Peyer's patch (tissue), 4 donors: ENCODE data around the gene RPL15.

Experiments
- POLR2A ChIP-seq, 2 donors: fragments of 450-650 bp; IDR thresholded peaks; one replicate each; pipeline ENCODE4 v1.5.1; 2017; ENCODE audit warnings: antibody characterized with exemption in 2 of 2, mild to moderate bottlenecking in 2 of 2, moderate library complexity in 2 of 2
- TF ChIP-seq, protein P1 (sequence below), 6 experiments: fragments of 450-650 bp in 4 of 6; fragments of 200-600 bp in 2 of 6; sonication (generic) in 1 of 6; IDR thresholded peaks; one replicate each; pipeline ENCODE4 v1.5.1; 2017 to 2019; ENCODE audit warnings: antibody characterized with exemption in 6 of 6, mild to moderate bottlenecking in 3 of 6, moderate library complexity in 1 of 6

DNA sequence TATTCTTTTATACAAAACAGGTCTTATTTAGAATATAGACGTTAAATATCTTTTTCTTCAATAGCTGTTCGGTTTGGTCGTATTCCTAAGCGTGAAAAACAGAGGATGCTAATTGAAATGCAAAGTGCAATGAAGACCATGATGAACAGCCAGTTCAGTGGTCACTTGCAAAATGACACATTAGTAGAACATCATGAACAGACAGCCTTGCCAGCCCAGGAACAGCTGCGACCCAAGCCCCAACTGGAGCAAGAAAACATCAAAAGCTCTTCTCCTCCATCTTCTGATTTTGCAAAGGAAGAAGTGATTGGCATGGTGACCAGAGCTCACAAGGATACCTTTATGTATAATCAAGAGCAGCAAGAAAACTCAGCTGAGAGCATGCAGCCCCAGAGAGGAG lies 45.0 kb downstream of the RPL15 start:
- TF ChIP-seq, protein P1, sequence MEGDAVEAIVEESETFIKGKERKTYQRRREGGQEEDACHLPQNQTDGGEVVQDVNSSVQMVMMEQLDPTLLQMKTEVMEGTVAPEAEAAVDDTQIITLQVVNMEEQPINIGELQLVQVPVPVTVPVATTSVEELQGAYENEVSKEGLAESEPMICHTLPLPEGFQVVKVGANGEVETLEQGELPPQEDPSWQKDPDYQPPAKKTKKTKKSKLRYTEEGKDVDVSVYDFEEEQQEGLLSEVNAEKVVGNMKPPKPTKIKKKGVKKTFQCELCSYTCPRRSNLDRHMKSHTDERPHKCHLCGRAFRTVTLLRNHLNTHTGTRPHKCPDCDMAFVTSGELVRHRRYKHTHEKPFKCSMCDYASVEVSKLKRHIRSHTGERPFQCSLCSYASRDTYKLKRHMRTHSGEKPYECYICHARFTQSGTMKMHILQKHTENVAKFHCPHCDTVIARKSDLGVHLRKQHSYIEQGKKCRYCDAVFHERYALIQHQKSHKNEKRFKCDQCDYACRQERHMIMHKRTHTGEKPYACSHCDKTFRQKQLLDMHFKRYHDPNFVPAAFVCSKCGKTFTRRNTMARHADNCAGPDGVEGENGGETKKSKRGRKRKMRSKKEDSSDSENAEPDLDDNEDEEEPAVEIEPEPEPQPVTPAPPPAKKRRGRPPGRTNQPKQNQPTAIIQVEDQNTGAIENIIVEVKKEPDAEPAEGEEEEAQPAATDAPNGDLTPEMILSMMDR (IDR thresholded peaks at IDR 0.05) = no peak
- no peak for TF ChIP-seq POLR2A (IDR thresholded peaks at IDR 0.05)
